ENCODE measurements around the gene SMIM34.

Gene SMIM34

GRCh38 chr21:34372321-34372720 lies 51.4 kb downstream of the SMIM34 start:
- DNase-seq: no peak

- DNase-seq: no peak
Observed at GRCh38 chr21:34369741-34370140, 54.0 kb downstream of the SMIM34 start.

All from activated CD4-positive, alpha-beta T cell treated with anti-CD3 and anti-CD28 coated beads for 4 hours (primary cell).